ENCODE measurements around the gene BABAM1.

Gene BABAM1

DNA sequence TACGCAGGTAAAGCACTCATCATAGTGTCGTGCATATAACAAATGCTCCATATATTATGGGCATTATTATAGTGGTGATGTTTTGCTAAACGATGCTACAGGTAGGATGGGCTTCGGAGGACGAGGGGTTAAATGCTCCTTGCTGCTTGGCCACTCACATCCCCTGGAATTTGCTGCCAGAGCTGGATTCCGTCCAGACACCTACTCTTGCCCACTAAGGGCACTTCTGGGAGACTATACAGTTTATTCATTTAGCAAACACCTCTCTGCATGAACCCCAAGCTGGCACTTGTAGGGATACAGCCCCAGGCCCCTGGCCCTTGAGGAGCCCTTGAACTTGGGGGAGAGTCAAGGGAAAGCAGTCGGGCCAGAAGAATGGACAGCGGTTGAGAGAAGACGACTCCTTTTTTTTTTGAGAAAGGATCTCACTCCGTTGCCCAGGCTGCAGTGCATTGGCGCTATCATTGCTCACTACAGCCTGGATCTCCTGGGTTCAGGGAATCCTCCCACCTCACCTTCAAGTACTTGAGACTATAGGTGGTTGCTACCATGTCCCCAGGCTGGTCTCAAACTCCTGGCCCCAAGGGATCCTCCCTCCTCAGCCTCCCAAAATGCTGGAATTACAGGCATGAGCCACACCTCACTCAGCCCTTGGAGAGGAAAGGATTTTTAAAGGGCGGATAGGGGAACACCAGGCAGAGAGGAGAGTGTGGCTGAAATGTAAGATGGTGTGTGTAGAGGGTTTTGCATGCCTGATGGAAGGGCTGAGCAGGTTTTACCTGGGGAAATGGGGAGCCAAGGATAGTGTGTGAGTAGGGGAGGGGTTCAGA lies 37.4 kb downstream of the BABAM1 start:
- DNase-seq = no peak

DNA sequence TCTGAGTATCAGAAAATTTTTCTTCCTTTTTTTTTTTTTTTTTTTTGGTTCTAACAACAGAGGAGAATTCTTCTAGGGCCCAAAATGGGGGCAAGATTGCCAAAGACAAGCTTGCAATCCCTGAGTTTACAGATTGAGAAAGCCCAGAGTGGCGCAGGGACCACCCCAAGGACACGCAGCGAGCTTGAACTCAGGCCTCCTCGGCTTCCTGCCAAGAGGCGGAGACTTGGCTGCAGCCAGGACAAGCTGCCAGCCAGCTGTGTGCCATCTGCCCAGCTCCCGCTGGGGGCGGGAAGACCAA lies 37.9 kb downstream of the BABAM1 start:
- DNase-seq = no peak

DNA sequence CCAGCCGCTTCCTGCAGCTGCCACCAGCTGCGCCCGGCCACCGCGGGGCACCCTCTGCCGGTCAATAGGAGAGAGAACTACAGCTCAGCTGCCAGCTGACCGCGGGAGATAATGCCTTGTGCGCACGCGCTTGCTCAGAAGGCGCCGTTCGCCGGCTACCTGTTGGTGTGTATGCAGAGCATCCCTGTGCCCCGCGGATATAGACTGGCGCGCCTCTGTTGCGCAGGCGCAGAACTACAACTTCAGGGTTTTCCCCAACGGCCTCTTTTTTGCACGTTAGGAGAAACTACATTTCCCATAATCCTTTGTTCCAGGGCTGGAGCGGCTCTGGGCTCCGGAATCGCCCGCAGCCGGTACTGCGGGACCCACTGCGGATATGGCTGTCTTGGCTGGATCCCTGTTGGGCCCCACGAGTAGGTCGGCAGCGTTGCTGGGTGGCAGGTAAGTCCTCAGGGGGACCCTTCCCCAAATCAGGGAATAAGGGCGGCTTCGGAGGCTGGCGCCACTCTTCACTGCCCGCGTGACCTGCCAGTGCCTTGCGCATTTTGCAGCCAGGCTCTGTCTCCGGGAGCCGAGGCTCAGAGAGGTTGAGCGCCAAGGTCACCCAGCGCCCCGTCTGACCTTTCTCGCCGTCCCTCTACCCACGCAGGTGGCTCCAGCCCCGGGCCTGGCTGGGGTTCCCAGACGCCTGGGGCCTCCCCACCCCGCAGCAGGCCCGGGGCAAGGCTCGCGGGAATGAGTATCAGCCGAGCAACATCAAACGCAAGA lies 38.5 kb downstream of the BABAM1 start, which contains the start of gene MRPL34:
Gene MRPL34, plus strand, starts transcription at position 356 of the 768 bp plus-strand sequence. Its CDS starts 21 bp downstream, at position 377.
- DNase-seq = peak; percentile 99

GRCh38 chr19:17306285-17306714 lies 39.1 kb downstream of the BABAM1 start:
- no peak for DNase-seq

GRCh38 chr19:17307876-17308377 lies 40.7 kb downstream of the BABAM1 start:
- no peak for DNase-seq

DNA sequence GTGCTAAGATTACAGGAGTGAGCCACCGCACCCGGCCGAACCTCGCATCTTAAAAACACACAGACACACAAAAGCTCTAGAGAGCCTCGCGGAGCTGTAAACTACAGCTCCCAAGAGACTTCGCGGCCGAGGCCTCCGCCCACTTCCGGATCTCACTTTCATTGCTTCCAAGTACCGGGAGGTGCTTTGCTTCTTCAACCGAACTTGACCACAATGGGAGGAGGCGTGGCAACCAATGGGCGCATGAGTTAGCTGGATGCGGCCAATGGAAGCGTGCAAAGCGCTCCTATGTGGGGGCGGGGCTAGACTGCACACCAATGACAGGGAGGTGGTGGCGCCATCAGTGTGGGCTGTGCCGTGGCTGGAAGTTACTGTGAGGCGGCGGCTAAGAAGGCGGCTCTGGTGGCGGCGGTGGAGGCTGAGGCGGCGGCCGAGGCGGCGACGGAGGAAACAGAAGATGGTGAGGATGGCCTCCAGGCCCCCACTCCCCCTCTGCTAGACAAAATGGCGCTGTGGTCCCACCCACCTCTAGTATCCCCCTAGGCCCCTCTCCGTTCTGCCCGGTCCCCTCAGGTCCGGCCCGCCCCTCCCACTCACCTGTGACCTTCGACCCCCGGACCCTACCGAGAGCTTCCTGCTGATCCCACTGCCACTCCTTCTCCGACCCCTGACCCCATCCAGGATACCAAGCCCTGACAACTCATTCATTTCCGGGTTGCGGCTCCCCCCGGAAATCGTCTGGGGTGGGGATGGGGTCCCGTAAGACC lies 42.1 kb downstream of the BABAM1 start, which contains the start of gene DDA1:
Gene DDA1, plus strand, starts transcription at position 366 of the 767 bp plus-strand sequence. Its CDS starts 92 bp downstream, at position 458.
- peak; percentile 99 for DNase-seq

- DNase-seq = no peak
These were observed 42.8 kb downstream of the BABAM1 start for GRCh38 chr19:17309965-17310461.

DNA sequence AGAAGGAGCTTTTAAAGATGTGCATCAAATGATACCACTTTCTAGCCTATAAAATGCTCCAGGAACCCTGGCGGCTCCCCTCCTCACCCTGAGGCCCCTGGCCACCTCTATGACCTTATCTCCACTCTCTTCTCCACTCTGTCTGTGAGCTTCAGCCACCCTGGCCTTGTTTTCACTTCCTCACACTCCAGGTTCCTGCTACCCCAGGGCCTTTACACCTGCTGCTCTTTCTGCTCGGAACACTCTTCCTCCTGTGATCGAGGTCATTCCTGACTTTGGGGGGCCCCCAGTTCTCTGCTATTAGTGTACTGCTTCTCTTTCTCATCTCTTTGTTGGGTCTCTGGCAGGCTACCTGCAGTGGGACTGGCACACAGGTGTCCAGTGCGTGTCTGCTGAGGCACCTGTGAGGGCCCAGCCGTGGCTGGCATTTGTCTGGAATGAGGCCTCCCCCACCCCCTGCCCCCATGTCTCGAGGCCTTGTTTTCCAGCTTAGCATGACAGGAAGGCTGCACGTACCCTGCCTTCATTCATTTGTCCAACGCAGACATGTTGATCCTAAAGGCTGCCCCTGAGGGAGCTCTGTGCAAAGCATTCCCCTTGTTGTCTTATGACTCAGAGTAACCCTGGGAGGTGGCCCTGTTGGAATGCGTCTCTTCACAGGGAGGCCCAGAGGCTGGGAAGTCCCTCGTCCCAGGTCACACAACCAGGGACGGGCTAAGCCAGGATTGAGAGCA lies 44.4 kb downstream of the BABAM1 start:
- no peak for DNase-seq

DNA sequence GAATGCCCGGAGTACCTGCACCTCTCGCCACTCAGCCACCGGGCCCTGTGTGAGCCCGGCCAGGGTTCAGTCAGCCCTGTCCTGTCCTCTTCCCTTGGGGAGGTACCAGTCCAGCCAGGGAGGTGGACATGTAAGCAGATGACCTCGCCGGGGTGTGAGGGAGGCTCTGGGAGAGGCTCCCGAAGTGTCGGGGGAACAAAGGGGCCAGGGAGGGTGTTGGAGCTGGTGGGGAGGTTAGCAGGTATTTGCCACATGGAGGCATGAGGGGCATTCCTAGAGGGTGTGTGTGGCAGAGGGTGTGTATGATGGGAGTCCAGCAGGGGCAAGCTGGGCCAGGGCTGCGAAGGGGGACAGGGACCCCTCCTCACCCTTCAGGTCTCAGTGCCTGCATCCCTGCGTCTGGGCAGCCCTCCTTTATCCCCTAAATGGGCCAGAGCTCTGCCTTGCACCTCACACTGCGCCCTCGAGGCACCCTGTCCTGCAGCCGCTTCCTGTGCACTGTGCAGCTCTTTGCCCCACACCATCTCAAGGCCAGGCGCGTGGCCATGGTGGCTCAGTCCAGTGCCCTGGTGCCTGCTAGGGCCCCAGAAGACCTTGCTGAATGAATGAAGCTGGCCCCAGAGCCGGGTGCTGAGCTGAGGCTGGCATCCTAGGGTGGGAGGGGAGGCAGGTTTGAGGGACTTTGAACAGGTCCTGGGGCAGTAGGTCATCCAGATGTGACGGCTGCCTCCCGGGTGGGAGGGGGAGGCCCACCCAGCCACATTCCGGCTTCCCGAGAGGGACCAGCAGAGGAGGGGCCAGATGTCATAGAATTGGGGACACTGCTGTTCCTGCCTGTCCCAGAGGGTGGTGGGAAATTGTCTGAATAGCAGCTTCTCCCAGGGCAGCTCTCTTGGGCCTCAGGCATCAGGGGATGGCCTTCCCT lies 45.2 kb downstream of the BABAM1 start:
- DNase-seq = no peak

DNA sequence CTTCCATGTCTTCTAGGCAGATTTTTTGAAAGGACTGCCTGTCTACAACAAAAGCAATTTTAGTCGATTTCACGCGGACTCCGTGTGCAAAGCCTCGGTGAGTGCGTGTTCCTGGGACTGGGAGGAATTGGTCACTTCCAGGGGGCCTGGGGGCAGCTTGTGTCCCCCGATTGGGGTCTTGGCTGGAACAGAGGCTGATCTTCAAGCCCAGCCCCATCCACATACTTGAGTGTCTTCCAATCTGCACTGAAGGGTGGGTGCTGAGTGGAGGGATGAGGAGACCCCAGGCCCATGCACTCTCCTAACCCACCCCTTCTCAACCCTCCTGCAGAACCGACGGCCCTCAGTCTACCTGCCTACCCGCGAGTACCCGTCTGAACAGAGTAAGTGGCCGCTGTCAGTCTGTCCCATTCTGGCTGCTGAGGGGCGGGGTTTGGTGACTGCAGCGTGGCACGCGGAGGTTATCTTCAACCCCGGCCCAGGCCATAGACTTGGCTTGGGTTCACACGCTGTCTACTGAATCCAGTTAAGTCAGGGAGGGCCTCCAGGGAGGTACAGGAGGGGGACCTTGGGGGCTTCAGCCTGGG lies 46.9 kb downstream of the BABAM1 start:
- DNase-seq = no peak

DNA sequence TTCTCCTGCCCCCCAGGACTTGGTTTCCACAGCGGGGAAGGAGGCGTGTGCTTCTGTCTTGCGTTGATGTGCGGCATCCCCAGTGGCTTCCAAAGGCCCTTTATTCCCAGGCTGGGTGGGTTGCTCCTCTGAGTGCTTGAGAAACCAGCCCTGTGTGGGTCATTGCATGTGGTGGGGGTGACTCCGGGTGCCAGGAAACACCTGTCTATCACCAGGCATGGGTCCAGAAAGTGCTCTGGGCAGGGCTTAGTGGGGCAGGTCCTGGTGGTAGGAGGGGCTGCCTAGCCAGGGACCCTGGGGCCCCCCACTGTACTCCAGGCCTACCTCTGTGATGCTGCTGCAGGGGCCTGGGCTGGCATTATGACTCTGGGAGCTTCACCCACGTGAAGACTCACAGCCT lies 51.7 kb downstream of the BABAM1 start:
- no peak for DNase-seq

- no peak for DNase-seq
These were observed 52.4 kb downstream of the BABAM1 start for GRCh38 chr19:17319473-17320238.

- no peak for DNase-seq
These were observed 53.2 kb downstream of the BABAM1 start for GRCh38 chr19:17320435-17320834.

DNA sequence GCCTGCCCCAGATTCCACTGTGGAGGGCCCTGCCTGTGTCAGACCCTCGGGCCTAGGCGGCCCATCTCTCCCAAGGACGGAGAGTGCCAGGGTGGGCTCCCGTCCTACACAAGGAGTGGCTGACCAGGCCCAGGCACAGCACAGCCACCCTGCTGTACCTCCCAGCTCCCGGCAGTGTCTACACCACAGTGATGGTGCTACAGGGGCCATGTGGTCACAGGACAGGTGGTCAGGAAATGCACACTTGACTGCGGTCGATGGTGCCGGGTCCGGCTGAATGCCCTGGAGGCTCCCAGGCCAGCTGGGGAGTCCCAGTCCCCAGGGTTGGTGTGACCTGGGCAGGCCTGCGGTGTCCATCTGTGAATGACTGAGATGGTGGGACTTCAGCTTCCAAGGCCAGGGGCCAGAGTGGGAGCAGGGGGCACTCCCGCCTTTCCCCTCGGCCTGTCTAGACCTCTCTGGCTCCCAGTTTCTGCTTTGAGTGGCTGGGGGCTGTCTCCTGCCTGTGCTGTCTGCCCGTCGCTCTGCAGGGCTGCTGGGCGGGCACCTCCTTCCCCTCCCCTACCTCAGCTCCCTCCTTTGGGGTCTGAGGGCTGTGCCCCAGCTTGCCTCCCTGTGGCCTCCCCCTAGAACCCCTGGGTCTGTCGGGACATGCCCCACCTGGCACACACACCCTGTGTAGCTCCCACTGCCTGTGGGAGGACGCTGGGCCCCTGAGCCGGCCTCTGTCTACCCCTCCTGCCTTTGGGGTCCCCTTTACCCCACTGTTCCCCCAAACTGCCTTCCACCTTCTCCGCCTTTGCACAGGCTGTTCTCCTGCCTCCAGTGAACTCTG lies 54.6 kb downstream of the BABAM1 start:
- no peak for DNase-seq

DNA sequence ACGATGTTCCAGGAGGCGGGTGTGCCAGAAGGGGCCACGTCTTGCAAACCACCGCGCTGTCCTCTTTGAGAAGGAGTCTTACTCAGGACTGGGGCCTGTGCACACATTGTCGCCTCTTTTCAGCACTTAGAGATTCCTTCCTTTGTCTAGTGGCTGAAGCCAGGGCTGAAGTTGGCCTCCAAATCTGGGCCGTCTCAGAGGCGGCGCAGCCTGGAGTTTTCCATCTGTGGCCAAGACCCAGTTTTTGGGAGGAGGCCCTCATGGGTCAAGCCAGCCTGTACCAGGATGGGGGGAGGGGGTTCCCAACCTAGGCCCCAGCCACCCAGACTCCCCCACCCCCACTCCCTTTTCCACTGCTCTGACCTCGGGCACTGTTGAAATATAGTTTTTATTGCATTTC lies 55.6 kb downstream of the BABAM1 start:
- DNase-seq = no peak

- no peak for DNase-seq
These were observed 56.2 kb downstream of the BABAM1 start for GRCh38 chr19:17323300-17323963.

- DNase-seq = no peak
These were observed 56.7 kb downstream of the BABAM1 start for GRCh38 chr19:17323964-17324332.

DNA sequence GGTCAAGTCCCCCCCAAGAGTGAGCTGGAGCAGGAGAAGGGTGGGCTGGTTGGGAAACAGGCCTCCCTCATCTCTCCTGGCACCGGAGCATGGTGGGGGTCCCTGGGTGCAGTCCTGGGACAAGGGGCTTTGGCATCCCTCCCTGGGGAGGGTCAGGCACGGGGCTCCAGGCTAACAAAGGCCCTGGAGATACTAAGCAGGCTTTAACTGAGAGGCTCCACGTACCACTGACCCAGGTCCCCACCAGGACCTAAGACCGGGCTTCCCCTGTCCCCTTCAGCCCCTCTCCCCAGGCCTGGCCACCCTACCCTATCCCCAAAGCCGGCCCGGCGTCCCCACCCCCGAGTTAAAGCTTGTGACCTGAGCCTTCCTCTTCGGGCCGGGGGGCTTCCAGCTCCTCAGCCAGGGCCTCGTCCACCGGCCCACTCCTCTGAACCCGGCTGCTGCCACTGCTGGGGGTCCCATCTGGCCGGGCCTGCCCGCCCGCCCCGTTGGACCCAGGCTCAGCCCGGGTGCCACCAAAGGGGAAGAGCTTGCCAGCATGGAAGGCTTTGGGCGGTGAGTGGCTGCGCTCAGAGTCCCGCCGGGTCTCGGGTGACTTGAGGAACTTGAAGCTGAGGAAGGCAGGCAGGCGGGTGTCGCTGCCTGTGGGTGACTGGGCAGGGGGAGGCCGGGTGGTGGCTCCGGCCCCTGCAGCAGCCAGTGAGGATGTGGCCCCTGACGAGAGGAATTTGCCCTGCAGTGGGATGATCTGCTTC lies 57.3 kb downstream of the BABAM1 start:
- no peak for DNase-seq

All from NCI-H524 treated with DMSO at 0.1 percent for 48 hours (cell line).